Colonic mucosa (tissue), 4 donors: ENCODE results near the gene MLH3. TPM values are rescaled to one million over a fixed set of nuclear protein-coding genes. Genes with fewer than 3 reads are reported as not detected.
A peak's percentile ranks its signal among the peaks of the same experiment; 100 is the strongest.
"Not testable (repeated sequence)": the region's sequence is repeated elsewhere in the genome, so short reads cannot be mapped to it uniquely, and the experiment has no call there.

Experiments used
- DNase-seq: peaks from one replicate; pipeline ENCODE4 v3.0.0-alpha.2; 2020
- H3K27ac ChIP-seq: fragments of 200-600 bp; one replicate; pipeline ENCODE4 v1.8.0; 2021
- H3K27me3 ChIP-seq: fragments of 200-600 bp; one replicate; pipeline ENCODE4 v1.8.0; 2021
- H3K36me3 ChIP-seq: fragments of 200-600 bp; one replicate; pipeline ENCODE4 v1.8.0; 2021
- H3K4me1 ChIP-seq: fragments of 200-600 bp; one replicate; pipeline ENCODE4 v1.8.0; 2021; ENCODE audit warnings: mild to moderate bottlenecking
- H3K4me3 ChIP-seq: fragments of 200-600 bp; one replicate; pipeline ENCODE4 v1.8.0; 2021
- H3K9ac ChIP-seq, 2 donors: one replicate each; pipeline ENCODE4 v1.7.0; 2013; ENCODE audit warnings: control low read depth in 2 of 2, low read depth in 2 of 2, low read length in 2 of 2
- H3K9me3 ChIP-seq: fragments of 200-600 bp; one replicate; pipeline ENCODE4 v1.8.0; 2021
- intact Hi-C: fragments of 100-400 bp; cut with DNase I; formaldehyde crosslinking; loops from one replicate; pipeline ENCODE4 v1.14.1; 2022
- total RNA-seq, 2 donors: library from RNA; stranded (reverse); fragmentation: NEBNext Ultra II Directional in 1 of 2; extraction: Animal tissue kit (Norgen Biotek cat#: 25700) in 1 of 2; gene quantifications; one replicate each; pipeline ENCODE4 v1.2.1, GENCODE V29; 2021
- TF ChIP-seq, protein P1 (sequence below): fragments of 200-600 bp; IDR thresholded peaks from one replicate; pipeline ENCODE4 v1.8.0; 2022; ENCODE audit warnings: antibody characterized with exemption, mild to moderate bottlenecking
- donor health status: healthy.
- donor health status: DM: no; HTN: no; CAD: no.
- donor health status: DM: no; HTN: no; CAD: no.

The MLH3 gene
- total RNA-seq, 2 donors from 2014 or later, result 24.2 to 25.9 TPM

GRCh38 chr14:75002392-75003249 is 48.6 kb downstream of the MLH3 start, which contains the start of gene EIF2B2:
Gene EIF2B2, plus strand, starts transcription at chr14:75002921. Its CDS starts 70 bp downstream, at chr14:75002991.
- peak; percentile 99 for DNase-seq
- Histone ChIP-seq H3K4me3 (peak within 1 kb of the TSS; percentile 95), H3K27ac (peak within 1 kb of the TSS; percentile 90), H3K9me3 (no peaks in the 10 kb centered on the region), H3K9ac (peak within 1 kb of the TSS; percentile 73 to 92), H3K4me1 (peaks cover 11% of the 10 kb centered on the region), H3K27me3 (no peaks in the 10 kb centered on the region), H3K36me3 (no peaks in the 10 kb centered on the region)
- TF ChIP-seq, protein P1, sequence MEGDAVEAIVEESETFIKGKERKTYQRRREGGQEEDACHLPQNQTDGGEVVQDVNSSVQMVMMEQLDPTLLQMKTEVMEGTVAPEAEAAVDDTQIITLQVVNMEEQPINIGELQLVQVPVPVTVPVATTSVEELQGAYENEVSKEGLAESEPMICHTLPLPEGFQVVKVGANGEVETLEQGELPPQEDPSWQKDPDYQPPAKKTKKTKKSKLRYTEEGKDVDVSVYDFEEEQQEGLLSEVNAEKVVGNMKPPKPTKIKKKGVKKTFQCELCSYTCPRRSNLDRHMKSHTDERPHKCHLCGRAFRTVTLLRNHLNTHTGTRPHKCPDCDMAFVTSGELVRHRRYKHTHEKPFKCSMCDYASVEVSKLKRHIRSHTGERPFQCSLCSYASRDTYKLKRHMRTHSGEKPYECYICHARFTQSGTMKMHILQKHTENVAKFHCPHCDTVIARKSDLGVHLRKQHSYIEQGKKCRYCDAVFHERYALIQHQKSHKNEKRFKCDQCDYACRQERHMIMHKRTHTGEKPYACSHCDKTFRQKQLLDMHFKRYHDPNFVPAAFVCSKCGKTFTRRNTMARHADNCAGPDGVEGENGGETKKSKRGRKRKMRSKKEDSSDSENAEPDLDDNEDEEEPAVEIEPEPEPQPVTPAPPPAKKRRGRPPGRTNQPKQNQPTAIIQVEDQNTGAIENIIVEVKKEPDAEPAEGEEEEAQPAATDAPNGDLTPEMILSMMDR, result no peak
- intact Hi-C loops, result loop anchor here (10.0 kb wide), 1 partner anchor 72 kb away; no protein-coding TSS in a partner anchor

GRCh38 chr14:75001899-75002298 is 49.4 kb downstream of the MLH3 start:
- intact Hi-C loops, result loop anchor here (10.0 kb wide), 1 partner anchor 73 kb away; no protein-coding TSS in a partner anchor
- no peaks in the 10 kb centered on the region for H3K27me3 ChIP-seq
- peak overlapping the region; percentile 90 for H3K27ac ChIP-seq
- peak overlapping the region; percentile 95 for H3K4me3 ChIP-seq
- no peak for DNase-seq
- H3K36me3 ChIP-seq, result no peaks in the 10 kb centered on the region
- no peaks in the 10 kb centered on the region for H3K9me3 ChIP-seq
- peak overlapping the region; percentile 62 to 92 for H3K9ac ChIP-seq
- TF ChIP-seq, protein P1, result no peak
- H3K4me1 ChIP-seq, result peaks cover 11% of the 10 kb centered on the region

GRCh38 chr14:75001261-75001660 is 50.0 kb downstream of the MLH3 start:
- Histone ChIP-seq H3K27ac (no peak overlapping the region), H3K27me3 (no peaks in the 10 kb centered on the region), H3K4me3 (no peak overlapping the region), H3K36me3 (no peaks in the 10 kb centered on the region), H3K4me1 (peaks cover 11% of the 10 kb centered on the region), H3K9ac (no peak overlapping the region), H3K9me3 (no peaks in the 10 kb centered on the region)
- TF ChIP-seq, protein P1, result no peak
- DNase-seq, result no peak
- intact Hi-C loops, result loop anchor here (10.0 kb wide), 1 partner anchor 74 kb away; no protein-coding TSS in a partner anchor

GRCh38 chr14:74995781-74996180 is 55.5 kb downstream of the MLH3 start:
- H3K9ac ChIP-seq, H3K4me3 ChIP-seq, intact Hi-C loops, H3K36me3 ChIP-seq, H3K27me3 ChIP-seq, H3K9me3 ChIP-seq, H3K27ac ChIP-seq, DNase-seq, H3K4me1 ChIP-seq: not testable (repeated sequence)

DNA sequence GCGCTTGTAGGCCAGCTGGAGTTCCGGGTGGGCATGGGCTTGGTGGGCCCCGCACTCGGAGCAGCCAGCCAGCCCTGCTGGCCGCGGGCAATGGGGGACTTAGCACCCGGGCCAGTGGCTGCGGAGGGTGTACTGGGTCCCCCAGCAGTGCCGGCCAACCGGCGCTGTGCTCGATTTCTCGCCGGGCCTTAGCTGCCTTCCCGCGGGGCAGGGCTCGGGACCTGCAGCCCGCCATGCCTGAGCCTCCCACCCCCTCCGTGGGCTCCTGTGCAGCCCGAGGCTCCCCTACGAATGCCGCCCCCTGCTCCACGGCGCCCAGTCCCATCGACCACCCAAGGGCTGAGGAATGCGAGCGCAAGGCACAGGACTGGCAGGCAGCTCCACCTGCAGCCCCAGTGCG is 57.1 kb downstream of the MLH3 start:
- intact Hi-C loops, H3K9me3 ChIP-seq, DNase-seq, H3K4me3 ChIP-seq, H3K27me3 ChIP-seq, H3K27ac ChIP-seq, H3K9ac ChIP-seq, H3K36me3 ChIP-seq, H3K4me1 ChIP-seq: not testable (repeated sequence)

DNA sequence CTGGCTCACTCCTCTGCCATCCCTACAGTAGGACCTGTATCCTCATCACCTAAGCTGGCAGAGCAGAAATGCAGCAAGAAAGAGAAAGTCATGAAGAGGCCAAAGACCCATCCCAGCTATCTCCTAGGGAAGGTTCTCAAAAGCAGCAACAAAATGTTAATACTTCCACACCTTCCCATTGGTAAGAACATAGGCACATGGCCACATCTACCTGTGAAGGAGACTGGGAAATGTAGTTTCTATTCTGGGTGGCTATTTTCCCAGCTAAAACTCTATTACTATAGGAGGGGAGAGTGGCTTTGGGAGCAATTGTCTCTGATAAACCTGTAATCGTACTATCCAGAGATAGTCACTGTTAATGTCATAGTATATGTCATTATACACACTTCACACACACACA is 62.3 kb downstream of the MLH3 start:
- H3K36me3 ChIP-seq, result no peaks in the 10 kb centered on the region
- TF ChIP-seq, protein P1, result no peak
- DNase-seq, result no peak
- no peak overlapping the region for H3K27ac ChIP-seq
- intact Hi-C loops, result no loop called here
- no peak overlapping the region for H3K4me3 ChIP-seq
- H3K9me3 ChIP-seq, result no peaks in the 10 kb centered on the region
- H3K4me1 ChIP-seq, result no peaks in the 10 kb centered on the region
- H3K27me3 ChIP-seq, result no peaks in the 10 kb centered on the region
- no peak overlapping the region for H3K9ac ChIP-seq
